HepG2 (cell line): ENCODE data around the gene TSTD1. TPM values are rescaled to one million over a fixed set of nuclear protein-coding genes. Genes with fewer than 3 reads are reported as not detected.
A peak's percentile ranks its signal among the peaks of the same experiment; 100 is the strongest.

Experiments
- ASH2L ChIP-seq: fragments of 300-600, 200-600 bp; sonication (generic); IDR thresholded peaks from 2 replicates; pipeline ENCODE4 v1.7.0; 2017; ENCODE audit warnings: low read depth, mild to moderate bottlenecking, moderate library complexity, mixed read lengths, low read length; ENCODE audit not compliant: insufficient read length
- CBX5 ChIP-seq: sonication (generic); formaldehyde crosslinking; IDR thresholded peaks from 2 replicates; pipeline ENCODE4 v1.4.0; 2020; ENCODE audit warnings: missing genetic modification reagents, borderline replicate concordance
- CHD4 ChIP-seq: fragments of 200-600 bp; sonication (generic); IDR thresholded peaks from 2 replicates; pipeline ENCODE4 v1.7.0; 2017; ENCODE audit warnings: mild to moderate bottlenecking, low read length, borderline replicate concordance
- DNMT1 ChIP-seq: sonication (generic); formaldehyde crosslinking; IDR thresholded peaks from 2 replicates; pipeline ENCODE4 v1.5.1; 2020; ENCODE audit warnings: mild to moderate bottlenecking, missing genetic modification reagents
- GABPB1 ChIP-seq: IDR thresholded peaks from 2 replicates; pipeline ENCODE4 v1.6.1; 2016; ENCODE audit warnings: mild to moderate bottlenecking, missing genetic modification reagents, moderate library complexity, missing compliant biosample characterization
- GPBP1L1 ChIP-seq: sonication (generic); formaldehyde crosslinking; IDR thresholded peaks from 2 replicates; pipeline ENCODE4 v1.5.0; 2020; ENCODE audit warnings: mild to moderate bottlenecking, missing genetic modification reagents
- HOXA5 ChIP-seq: sonication (generic); formaldehyde crosslinking; IDR thresholded peaks from 2 replicates; pipeline ENCODE4 v1.4.0; 2020; ENCODE audit warnings: missing genetic modification reagents
- MBNL3 ChIP-seq: fragments of 250-450 bp; sonication (Bioruptor Pico); conservative IDR thresholded peaks from 2 replicates; pipeline ENCODE4 v1.8.0; 2022; ENCODE audit warnings: mild to moderate bottlenecking, inconsistent platforms
- NFAT5 ChIP-seq: sonication (generic); formaldehyde crosslinking; IDR thresholded peaks from 2 replicates; pipeline ENCODE4 v1.4.0; 2020; ENCODE audit warnings: missing genetic modification reagents
- POLR2A ChIP-seq, 2 experiments: IDR thresholded peaks; 2 replicates each; pipeline ENCODE4 v1.6.1; 2011; ENCODE audit warnings: low read depth in 2 of 2, low read length in 2 of 2, mild to moderate bottlenecking in 1 of 2, moderate library complexity in 1 of 2; ENCODE audit not compliant: insufficient read depth in 1 of 2
- PRPF4 ChIP-seq: fragments of 200-400 bp; formaldehyde crosslinking; IDR thresholded peaks from 2 replicates; pipeline ENCODE4 v1.6.1; 2016; ENCODE audit warnings: low read length, low read depth; ENCODE audit not compliant: poor library complexity, severe bottlenecking
- SKI ChIP-seq: fragments of 450-650 bp; IDR thresholded peaks from one replicate; pipeline ENCODE4 v1.6.1; 2018; ENCODE audit warnings: mild to moderate bottlenecking; ENCODE audit not compliant: partially characterized antibody
- TBL1XR1 ChIP-seq: fragments of 150-350 bp; IDR thresholded peaks from 2 replicates; pipeline ENCODE4 v1.6.1; 2014; ENCODE audit warnings: borderline replicate concordance, low read length; ENCODE audit not compliant: partially characterized antibody
- UBTF ChIP-seq: sonication (generic); formaldehyde crosslinking; IDR thresholded peaks from 2 replicates; pipeline ENCODE4 v1.4.0; 2020; ENCODE audit warnings: mild to moderate bottlenecking, missing genetic modification reagents
- ZBTB3 ChIP-seq: sonication (generic); formaldehyde crosslinking; IDR thresholded peaks from 2 replicates; pipeline ENCODE4 v1.4.0; 2020; ENCODE audit warnings: low read depth, mild to moderate bottlenecking, moderate library complexity, missing genetic modification reagents, borderline replicate concordance
- ZNF556 ChIP-seq: sonication (generic); formaldehyde crosslinking; IDR thresholded peaks from 2 replicates; pipeline ENCODE4 v1.4.0; 2020; ENCODE audit warnings: mild to moderate bottlenecking, missing genetic modification reagents, borderline replicate concordance
- ZNF776 ChIP-seq: sonication (generic); formaldehyde crosslinking; IDR thresholded peaks from 2 replicates; pipeline ENCODE4 v1.4.0; 2020; ENCODE audit warnings: mild to moderate bottlenecking, missing genetic modification reagents
- ZSCAN21 ChIP-seq: sonication (generic); formaldehyde crosslinking; IDR thresholded peaks from 2 replicates; pipeline ENCODE4 v1.8.0; 2022; ENCODE audit warnings: mild to moderate bottlenecking, missing genetic modification reagents, moderate library complexity, borderline replicate concordance
- polyA plus RNA-seq, 8 experiments: library from polyadenylated mRNA; depleted of rRNA in 3 of 8; stranded (reverse) in 7 of 8; unstranded in 1 of 8; fragments of >200 nt; fragmentation: Illumina TruSeq in 4 of 8; extraction: Trizol in 4 of 8; gene quantifications; 2 replicates each; pipeline versions ENCODE4 v1.2.1 to v1.2.3, GENCODE V29; 2011 to 2016; ENCODE audit warnings: low read depth in 4 of 8, missing spikeins in 1 of 8, mixed read lengths in 1 of 8; ENCODE audit not compliant: insufficient read depth in 1 of 8
- total RNA-seq, 5 experiments: library from RNA; depleted of rRNA; stranded (reverse); fragments of >200 nt; fragmentation: Illumina TruSeq; extraction: Trizol; gene quantifications; 2 replicates each; pipeline ENCODE4 v1.2.3, GENCODE V29; 2016; ENCODE audit warnings: low read depth in 1 of 5
- TF ChIP-seq, protein P1 (sequence below): sonication (generic); formaldehyde crosslinking; IDR thresholded peaks from 2 replicates; pipeline ENCODE4 v1.8.0; 2022; ENCODE audit warnings: missing genetic modification reagents, mild to moderate bottlenecking, borderline replicate concordance

Gene TSTD1
- total and polyA plus RNA-seq, 2 of the 13 experiments (the other 11 are each of a cell fraction or from before 2014, with no cell fraction given) = 0.15 to 0.31 TPM

DNA sequence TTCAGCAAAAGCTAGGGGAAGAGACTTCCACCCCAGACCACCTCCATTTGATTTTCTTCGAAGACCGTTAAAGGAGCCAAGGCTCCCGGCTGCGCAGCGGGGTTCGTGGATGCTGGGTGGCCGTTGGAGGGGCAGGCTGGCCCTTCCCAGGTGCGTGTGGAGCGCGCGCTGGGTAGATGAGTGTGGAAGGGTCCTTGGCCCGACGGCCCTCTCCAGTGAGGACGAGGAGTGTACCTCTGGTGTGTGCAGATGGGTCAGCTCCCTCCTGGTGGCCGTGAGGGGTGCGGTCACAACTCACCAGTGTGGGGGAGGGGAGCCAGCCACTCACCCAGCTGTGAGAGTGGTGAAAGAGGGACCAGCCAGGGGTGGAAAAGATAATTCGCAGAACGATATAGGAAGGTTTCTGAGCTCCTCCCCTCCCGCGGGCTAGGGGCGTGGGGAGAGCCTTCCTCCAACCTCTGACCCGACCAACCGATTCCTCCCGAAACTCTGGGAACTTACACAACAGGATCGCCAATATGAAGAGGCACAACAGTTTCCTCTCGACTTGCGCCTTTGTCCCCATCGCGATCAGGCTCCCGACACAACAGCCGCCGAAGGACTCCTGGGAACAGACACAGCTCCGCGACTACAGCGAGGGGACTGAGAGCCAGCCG, 18.1 kb downstream of the TSTD1 start, which contains the start of gene F11R (continued):
- TF ChIP-seq NFAT5 (CRISPR knock-in tag) (peak; percentile 32; the same call in 1 of the 2 replicates), ZNF776 (CRISPR knock-in tag) (peak; percentile 71; the same call in 1 of the 2 replicates), TBL1XR1 (peak; percentile 5), ZBTB3 (CRISPR knock-in tag) (no peak), CBX5 (no peak), GPBP1L1 (CRISPR knock-in tag) (no peak), HOXA5 (peak; percentile 55; the same call in 1 of the 2 replicates), ASH2L (peak; percentile 52), ZNF556 (CRISPR knock-in tag) (peak; percentile 70; the same call in 1 of the 2 replicates), POLR2A (IDR thresholded peaks at IDR 0.05; ENCODE audit: insufficient read depth in 1 of 2, low read depth in 2 of 2, low read length in 2 of 2) (peak in 1 of 2 experiments; percentile 45; a peak in 2 of 4 replicates), SKI (peak; percentile 7), PRPF4 (peak; percentile 55), ZSCAN21 (CRISPR knock-in tag) (peak; percentile 63; the same call in 1 of the 2 replicates), DNMT1 (CRISPR knock-in tag) (0 out of 2 replicates have a peak, but pooled peaks have one; percentile 43), UBTF (CRISPR knock-in tag) (peak; percentile 70), MBNL3 (CRISPR knock-in tag) (no peak), CHD4 (no peak), GABPB1 (CRISPR knock-in tag) (peak; percentile 27; the same call in 1 of the 2 replicates)
- TF ChIP-seq, protein P1, sequence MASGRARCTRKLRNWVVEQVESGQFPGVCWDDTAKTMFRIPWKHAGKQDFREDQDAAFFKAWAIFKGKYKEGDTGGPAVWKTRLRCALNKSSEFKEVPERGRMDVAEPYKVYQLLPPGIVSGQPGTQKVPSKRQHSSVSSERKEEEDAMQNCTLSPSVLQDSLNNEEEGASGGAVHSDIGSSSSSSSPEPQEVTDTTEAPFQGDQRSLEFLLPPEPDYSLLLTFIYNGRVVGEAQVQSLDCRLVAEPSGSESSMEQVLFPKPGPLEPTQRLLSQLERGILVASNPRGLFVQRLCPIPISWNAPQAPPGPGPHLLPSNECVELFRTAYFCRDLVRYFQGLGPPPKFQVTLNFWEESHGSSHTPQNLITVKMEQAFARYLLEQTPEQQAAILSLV = peak; percentile 23; the same call in 1 of the 2 replicates
